SK-N-SH (cell line): Measurements from ENCODE around the gene AFF1.

Source experiments
- EP300 ChIP-seq, 2 experiments: IDR thresholded peaks; 2 replicates each; pipeline versions ENCODE4 v1.4.0 to v1.6.1; 2012; ENCODE audit warnings: borderline replicate concordance in 1 of 2, low read depth in 1 of 2, low read length in 1 of 2
- GABPA ChIP-seq: IDR thresholded peaks from 2 replicates; pipeline ENCODE4 v1.4.0; 2012; ENCODE audit warnings: low read depth, mild to moderate bottlenecking
- GATA2 ChIP-seq: sonication (generic); formaldehyde crosslinking; IDR thresholded peaks from 2 replicates; pipeline ENCODE4 v1.5.0; 2020; ENCODE audit warnings: mild to moderate bottlenecking, missing genetic modification reagents
- JUND ChIP-seq: IDR thresholded peaks from 2 replicates; pipeline ENCODE4 v1.4.0; 2012
- POLR2AphosphoS5 ChIP-seq: IDR thresholded peaks from 2 replicates; pipeline ENCODE4 v1.6.1; 2012; ENCODE audit warnings: low read depth, low read length
- RAD21 ChIP-seq: IDR thresholded peaks from 2 replicates; pipeline ENCODE4 v1.6.1; 2012; ENCODE audit warnings: mild to moderate bottlenecking, low read length
- RFX5 ChIP-seq: IDR thresholded peaks from 2 replicates; pipeline ENCODE4 v1.6.1; 2012; ENCODE audit warnings: mild to moderate bottlenecking, improper control_type of control experiment, low read length
- SMC3 ChIP-seq: IDR thresholded peaks from 2 replicates; pipeline ENCODE4 v1.6.1; 2012; ENCODE audit warnings: low read depth, low read length, improper control_type of control experiment
- TAF1 ChIP-seq: IDR thresholded peaks from 2 replicates; pipeline ENCODE4 v1.6.1; 2012; ENCODE audit warnings: low read depth, mild to moderate bottlenecking, low read length, moderate library complexity, borderline replicate concordance
- TEAD4 ChIP-seq: IDR thresholded peaks from 2 replicates; pipeline ENCODE4 v1.4.0; 2012; ENCODE audit warnings: mild to moderate bottlenecking, borderline replicate concordance; ENCODE audit not compliant: insufficient read depth
- TF ChIP-seq, protein P1 (sequence below): fragments of 200-600 bp; sonication (generic); IDR thresholded peaks from 2 replicates; pipeline ENCODE4 v1.6.1; 2017; ENCODE audit warnings: antibody characterized with exemption, mild to moderate bottlenecking, moderate library complexity
- TF ChIP-seq, protein P2 (sequence below): IDR thresholded peaks from 2 replicates; pipeline ENCODE4 v1.4.0; 2012; ENCODE audit warnings: low read depth, borderline replicate concordance

- TF ChIP-seq, protein P1, sequence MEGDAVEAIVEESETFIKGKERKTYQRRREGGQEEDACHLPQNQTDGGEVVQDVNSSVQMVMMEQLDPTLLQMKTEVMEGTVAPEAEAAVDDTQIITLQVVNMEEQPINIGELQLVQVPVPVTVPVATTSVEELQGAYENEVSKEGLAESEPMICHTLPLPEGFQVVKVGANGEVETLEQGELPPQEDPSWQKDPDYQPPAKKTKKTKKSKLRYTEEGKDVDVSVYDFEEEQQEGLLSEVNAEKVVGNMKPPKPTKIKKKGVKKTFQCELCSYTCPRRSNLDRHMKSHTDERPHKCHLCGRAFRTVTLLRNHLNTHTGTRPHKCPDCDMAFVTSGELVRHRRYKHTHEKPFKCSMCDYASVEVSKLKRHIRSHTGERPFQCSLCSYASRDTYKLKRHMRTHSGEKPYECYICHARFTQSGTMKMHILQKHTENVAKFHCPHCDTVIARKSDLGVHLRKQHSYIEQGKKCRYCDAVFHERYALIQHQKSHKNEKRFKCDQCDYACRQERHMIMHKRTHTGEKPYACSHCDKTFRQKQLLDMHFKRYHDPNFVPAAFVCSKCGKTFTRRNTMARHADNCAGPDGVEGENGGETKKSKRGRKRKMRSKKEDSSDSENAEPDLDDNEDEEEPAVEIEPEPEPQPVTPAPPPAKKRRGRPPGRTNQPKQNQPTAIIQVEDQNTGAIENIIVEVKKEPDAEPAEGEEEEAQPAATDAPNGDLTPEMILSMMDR, result no peak
- TF ChIP-seq RAD21 (no peak), EP300 (IDR thresholded peaks at IDR 0.05; ENCODE audit: borderline replicate concordance in 1 of 2, low read depth in 1 of 2, low read length in 1 of 2) (no peak), TAF1 (no peak), JUND (no peak), GABPA (no peak), TEAD4 (no peak), RFX5 (no peak), SMC3 (no peak), POLR2AphosphoS5 (no peak), GATA2 (no peak)
- TF ChIP-seq, protein P2, sequence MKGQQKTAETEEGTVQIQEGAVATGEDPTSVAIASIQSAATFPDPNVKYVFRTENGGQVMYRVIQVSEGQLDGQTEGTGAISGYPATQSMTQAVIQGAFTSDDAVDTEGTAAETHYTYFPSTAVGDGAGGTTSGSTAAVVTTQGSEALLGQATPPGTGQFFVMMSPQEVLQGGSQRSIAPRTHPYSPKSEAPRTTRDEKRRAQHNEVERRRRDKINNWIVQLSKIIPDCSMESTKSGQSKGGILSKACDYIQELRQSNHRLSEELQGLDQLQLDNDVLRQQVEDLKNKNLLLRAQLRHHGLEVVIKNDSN, result no peak
Measured at GRCh38 chr4:87031920-87032319, 97.1 kb downstream of the AFF1 start.
